ENCODE results near the gene CACNA1F. TPM values are rescaled to one million over a fixed set of nuclear protein-coding genes. Genes with fewer than 3 reads are reported as not detected.

The CACNA1F gene
- total RNA-seq, 1 donor from 2014 or later = not detected

- H3K27me3 ChIP-seq = no peaks in the 10 kb centered on the region
- no peaks in the 10 kb centered on the region for H3K9me3 ChIP-seq
- TF ChIP-seq CTCF (IDR thresholded peaks at IDR 0.05) = peak; percentile 24 to 35 (median 32)
- DNase-seq (ENCODE audit: low spot score in 2 of 2) = peak; percentile 41 to 92
- H3K4me1 ChIP-seq = peaks cover 0 to 6% of the 10 kb centered on the region in 2 donors
- H3K36me3 ChIP-seq = peaks cover 6 to 8% of the 10 kb centered on the region in 2 donors
- peak within 1 kb of the TSS; percentile 76 to 85 for H3K27ac ChIP-seq
- peak within 1 kb of the TSS; percentile 47 to 71 for H3K4me3 ChIP-seq
- intact Hi-C loops (cut with DNase I) = loop anchor here (1.0 to 5.0 kb wide), 2 partner anchors 31 to 144 kb away; partner anchors contain the start of gene TFE3
Measured at GRCh38 chrX:49186125-49187027, 46.8 kb downstream of the CACNA1F start, which contains the start of gene PRICKLE3. TSS of gene PRICKLE3 (minus strand) at chrX:49186373. CDS start at chrX:49186297, 76 bp downstream.

GRCh38 chrX:49184294-49185281, 48.6 kb downstream of the CACNA1F start:
- H3K27ac ChIP-seq = peak overlapping the region; percentile 76 to 85
- DNase-seq (ENCODE audit: low spot score in 2 of 2) = peak; percentile 56 to 95

GRCh38 chrX:49183701-49184281, 49.3 kb downstream of the CACNA1F start:
- H3K27me3 ChIP-seq = no peaks in the 10 kb centered on the region
- no peaks in the 10 kb centered on the region for H3K9me3 ChIP-seq
- intact Hi-C loops (cut with DNase I) = no loop called here
- peak overlapping the region; percentile 65 to 76 for H3K27ac ChIP-seq
- H3K4me3 ChIP-seq = peak overlapping the region in 1 of 2 donors; percentile 23
- H3K4me1 ChIP-seq = peaks cover 0 to 6% of the 10 kb centered on the region in 2 donors
- DNase-seq (ENCODE audit: low spot score in 2 of 2) = no peak
- H3K36me3 ChIP-seq = peaks cover 6 to 8% of the 10 kb centered on the region in 2 donors
- no peak for TF ChIP-seq CTCF (IDR thresholded peaks at IDR 0.05)

More at GRCh38 chrX:49184294-49185281, 48.6 kb downstream of the CACNA1F start:
- peaks cover 6 to 8% of the 10 kb centered on the region in 2 donors for H3K36me3 ChIP-seq
- H3K4me3 ChIP-seq = peak overlapping the region; percentile 47 to 71
- H3K9me3 ChIP-seq = no peaks in the 10 kb centered on the region
- no peak for TF ChIP-seq CTCF (IDR thresholded peaks at IDR 0.05)
- intact Hi-C loops (cut with DNase I) = loop anchor here (5.0 kb wide), 1 partner anchor 142 kb away; the partner anchor contains the start of gene TFE3
- H3K27me3 ChIP-seq = no peaks in the 10 kb centered on the region
- H3K4me1 ChIP-seq = peaks cover 0 to 6% of the 10 kb centered on the region in 2 donors

GRCh38 chrX:49179358-49179757, 53.8 kb downstream of the CACNA1F start:
- Histone ChIP-seq H3K4me1 (no peaks in the 10 kb centered on the region), H3K36me3 (peaks cover 20 to 24% of the 10 kb centered on the region in 2 donors)

More at GRCh38 chrX:49179358-49179757, 53.8 kb downstream of the CACNA1F start:
- DNase-seq (ENCODE audit: low spot score in 2 of 2) = no peak
- intact Hi-C loops (cut with DNase I) = no loop called here
- TF ChIP-seq CTCF (IDR thresholded peaks at IDR 0.05) = no peak
- H3K9me3 ChIP-seq = no peaks in the 10 kb centered on the region
- no peak overlapping the region for H3K27ac ChIP-seq
- no peak overlapping the region for H3K4me3 ChIP-seq
- no peaks in the 10 kb centered on the region for H3K27me3 ChIP-seq

All from ascending aorta (tissue), 2 donors.